C1 segment of cervical spinal cord (tissue), 14 donors: Measurements from ENCODE around the gene GRHPR.
"Not testable (repeated sequence)": the region's sequence is repeated elsewhere in the genome, so short reads cannot be mapped to it uniquely, and the experiment has no call there.

Experiments used
- DNase-seq, 14 donors: peaks; one replicate each; lab custom pipeline; 2025; lab: John Stamatoyannopoulos, UW

Gene GRHPR

DNA sequence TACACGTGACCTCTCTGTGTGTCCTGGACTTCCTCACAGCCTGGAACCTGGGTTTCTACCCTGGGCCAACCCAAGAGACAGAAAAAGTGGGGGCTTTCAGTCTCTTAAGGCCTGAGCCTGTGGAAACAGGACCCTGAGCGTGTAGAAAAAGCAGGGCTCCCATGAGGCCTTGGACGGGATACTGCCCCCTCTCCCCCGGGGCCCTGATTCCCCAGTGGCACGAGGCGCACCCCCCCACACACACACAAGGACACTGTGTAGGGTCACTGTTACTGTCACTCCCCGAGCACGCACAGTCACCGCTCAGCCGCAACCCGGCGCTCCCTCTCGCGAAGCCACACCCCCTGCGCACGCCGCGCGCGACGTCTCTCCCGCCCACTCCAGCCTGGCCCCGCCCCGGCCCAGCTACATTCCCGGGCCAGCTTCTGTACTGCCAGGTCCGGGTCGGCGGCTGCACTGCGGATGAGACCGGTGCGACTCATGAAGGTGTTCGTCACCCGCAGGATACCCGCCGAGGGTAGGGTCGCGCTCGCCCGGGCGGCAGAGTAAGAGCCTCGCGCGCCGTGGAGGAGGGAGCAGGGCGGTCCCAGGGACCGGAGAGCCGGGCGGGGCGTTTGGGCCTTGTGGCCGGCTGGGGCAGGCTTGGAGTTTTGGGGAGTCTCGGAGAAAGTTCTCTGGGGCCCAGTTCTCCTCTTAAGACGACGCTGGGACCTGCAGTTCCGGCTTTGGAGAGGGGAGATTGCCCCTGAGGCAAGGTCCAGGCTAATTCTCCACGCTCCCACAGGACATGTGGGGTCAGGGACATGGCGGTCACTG lies at the start of gene GRHPR:
Gene GRHPR (plus strand): TSS at position 408 of the 816 bp plus-strand sequence. CDS start 55 bp downstream, at position 463.
- DNase-seq: peak; percentile 42 to 93 (median 86)

DNA sequence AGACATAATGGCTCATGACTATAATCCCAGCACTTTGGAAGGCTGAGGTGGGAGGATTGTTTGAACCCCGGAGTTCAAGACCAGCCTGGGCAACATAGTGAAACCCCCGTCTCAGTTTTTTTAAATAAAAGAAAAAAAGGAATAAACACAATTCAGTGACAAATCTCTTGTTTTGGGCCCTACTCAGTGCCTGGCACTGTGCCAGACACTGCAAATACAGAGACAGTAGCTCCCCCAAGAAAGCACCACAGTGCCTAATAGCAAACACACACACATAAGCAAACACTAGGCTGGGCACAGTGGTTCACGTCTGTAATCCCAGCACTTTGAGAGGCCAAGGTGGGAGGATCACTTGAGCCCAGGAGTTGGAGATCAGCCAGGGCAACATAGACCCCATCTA lies 49.7 kb upstream of the GRHPR start:
- no peak for DNase-seq

DNA sequence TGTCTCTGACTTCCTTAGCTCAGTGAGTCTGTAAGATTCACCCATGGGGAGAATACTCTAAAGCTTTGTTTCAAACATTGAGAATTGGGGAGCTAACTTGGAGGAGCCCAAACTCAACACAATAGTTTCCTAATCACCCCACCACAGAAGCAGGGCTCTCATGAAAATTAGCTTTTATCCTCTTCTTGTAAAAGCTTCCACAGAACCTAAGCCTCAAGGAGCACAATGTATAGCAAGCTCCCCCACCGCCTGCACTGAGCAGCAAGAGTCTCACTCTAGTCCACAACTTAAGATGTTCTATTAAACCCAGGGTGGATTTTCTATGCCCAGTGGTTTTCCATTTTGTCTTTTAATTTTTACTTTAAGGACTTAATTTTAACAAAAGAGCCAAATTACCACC lies 48.9 kb upstream of the GRHPR start:
- no peak for DNase-seq

GRCh38 chr9:37374892-37375291 lies 47.6 kb upstream of the GRHPR start:
- DNase-seq: no peak

DNA sequence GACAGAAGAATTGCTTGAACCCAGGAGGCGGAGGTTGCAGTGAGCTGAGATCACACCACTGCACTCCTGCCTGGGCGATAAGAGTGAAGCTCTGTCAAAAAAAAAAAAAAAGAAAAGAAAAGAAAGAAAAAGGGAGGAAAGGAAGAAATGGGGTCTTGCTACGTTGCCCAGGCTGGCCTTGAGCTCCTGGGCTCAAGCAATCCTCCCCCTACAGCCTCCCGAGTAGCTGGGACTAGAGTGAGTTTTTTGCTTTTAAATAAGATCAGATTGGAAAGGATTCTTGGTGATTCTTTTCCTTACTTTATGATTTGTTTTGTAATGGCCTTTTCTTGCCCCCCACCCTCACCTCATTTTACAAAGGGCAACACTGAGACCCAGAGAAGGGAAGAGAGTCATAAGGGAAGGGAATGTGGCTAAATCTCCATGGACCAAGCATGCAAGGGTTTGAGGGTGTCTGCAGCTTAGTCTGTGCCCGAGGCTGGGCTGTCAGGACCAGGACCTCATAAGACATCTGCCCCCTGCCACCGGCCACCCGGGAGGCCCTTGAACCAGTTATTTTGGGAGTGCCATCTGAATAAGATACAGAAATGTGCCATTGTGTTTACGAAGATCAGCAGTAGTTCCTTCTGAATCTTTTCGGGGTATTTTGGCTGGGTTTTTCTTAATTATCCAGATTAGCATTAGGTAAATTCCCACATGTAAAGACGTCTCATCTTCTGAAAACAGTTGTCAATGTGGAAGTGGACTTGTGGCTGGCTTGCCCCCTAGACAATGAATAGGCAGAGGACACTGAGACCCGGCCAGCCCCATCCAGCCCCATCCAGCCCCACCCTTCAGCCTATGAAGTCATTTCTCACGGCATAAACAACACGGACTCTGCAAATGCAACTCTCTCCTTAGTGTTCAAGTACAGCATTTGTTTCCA lies 44.5 kb upstream of the GRHPR start:
- DNase-seq: no peak

- no peak for DNase-seq
Observed at GRCh38 chr9:37378613-37379004, 43.9 kb upstream of the GRHPR start.

DNA sequence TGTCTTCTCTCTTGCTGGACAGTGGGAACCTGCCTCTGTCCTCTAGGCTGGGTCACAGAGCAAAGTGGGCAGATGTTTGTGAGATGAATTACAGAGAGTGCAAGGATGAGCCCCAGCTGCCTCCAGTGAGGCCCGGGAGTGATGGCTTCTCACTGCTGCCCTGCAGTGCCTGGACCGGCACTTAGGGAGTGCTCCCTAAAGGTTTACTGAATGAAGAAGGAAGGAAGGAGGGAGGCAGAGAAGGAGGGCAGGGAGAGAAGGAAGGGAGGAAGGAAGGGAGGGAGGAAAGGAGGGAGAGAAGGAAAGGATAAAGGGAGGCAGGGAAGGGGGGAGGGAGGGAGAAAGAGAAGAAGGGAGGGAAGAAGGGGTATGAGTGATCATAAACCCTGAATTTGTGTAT lies 42.7 kb upstream of the GRHPR start:
- no peak for DNase-seq

- no peak for DNase-seq
Observed at GRCh38 chr9:37380570-37380969, 41.9 kb upstream of the GRHPR start.

GRCh38 chr9:37381094-37381741 lies 41.3 kb upstream of the GRHPR start:
- no peak for DNase-seq

- DNase-seq: no peak
Observed at GRCh38 chr9:37382161-37382981, 40.1 kb upstream of the GRHPR start.

- no peak for DNase-seq
Observed at GRCh38 chr9:37382982-37383357, 39.5 kb upstream of the GRHPR start.

- no peak for DNase-seq
Observed at GRCh38 chr9:37383393-37383792, 39.1 kb upstream of the GRHPR start.

DNA sequence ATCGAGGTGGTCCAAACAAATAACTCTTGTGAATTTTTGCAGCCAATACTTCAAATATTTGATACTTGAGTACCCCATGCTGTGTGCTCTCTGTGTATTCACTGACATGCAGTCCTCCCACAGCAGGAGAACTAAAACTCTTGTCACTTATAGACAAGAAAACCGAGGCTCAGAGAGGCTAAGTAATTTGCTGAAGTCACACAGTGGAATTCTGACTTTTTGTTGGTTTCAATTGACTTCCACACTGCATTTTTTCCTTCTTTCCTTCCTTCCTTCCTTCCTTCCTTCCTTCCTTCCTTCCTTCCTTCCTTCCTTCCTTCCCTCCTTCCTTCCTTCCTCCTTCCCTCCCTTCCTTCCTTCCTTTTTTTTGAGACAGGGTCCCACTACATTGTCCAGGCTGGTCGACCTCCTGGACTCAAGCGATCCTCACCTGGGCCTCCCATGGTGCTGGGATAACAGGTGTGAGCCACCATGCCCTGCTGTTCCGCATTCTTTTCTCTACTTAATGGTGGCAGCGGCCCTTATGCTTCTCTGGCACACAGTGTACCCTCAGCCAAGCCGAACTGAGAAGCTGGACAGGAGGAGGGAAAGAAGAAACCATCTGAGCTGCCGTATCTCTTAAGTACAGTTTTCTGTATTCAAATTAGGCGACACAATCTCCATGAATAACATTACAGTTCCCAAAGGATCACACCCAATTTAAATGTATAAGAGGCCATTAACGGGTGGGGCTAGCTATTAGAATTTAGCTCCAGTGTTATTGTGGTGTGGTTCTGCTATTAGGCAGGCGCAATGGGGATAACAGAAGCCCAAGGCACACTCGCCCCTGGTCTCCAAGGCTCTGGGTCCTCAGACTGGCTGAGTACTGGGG lies 38.4 kb upstream of the GRHPR start:
- DNase-seq: no peak

GRCh38 chr9:37385286-37385685 lies 37.2 kb upstream of the GRHPR start:
- DNase-seq: no peak

- no peak for DNase-seq
Observed at GRCh38 chr9:37386988-37387387, 35.5 kb upstream of the GRHPR start.

DNA sequence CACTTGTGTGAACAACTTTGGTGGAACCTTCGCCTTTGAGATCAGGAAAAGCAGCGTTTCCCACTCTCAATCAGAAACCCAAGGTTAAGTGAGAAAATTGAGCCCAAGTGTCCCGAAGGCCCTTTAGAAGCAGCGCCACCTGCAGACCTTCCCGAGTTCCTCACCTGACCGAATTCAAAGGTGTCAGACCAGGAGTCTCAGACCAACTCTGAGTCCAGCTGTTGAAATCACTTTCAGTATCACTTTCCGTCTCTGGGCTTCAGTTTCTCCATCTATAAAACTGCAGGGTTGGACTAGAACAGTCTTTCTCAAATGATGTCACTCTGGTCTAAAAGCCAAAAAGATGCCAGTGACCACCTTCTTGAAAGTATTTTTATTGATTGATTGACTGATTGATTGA lies 31.7 kb upstream of the GRHPR start:
- no peak for DNase-seq

GRCh38 chr9:37392272-37392671 lies 30.2 kb upstream of the GRHPR start:
- no peak for DNase-seq

DNA sequence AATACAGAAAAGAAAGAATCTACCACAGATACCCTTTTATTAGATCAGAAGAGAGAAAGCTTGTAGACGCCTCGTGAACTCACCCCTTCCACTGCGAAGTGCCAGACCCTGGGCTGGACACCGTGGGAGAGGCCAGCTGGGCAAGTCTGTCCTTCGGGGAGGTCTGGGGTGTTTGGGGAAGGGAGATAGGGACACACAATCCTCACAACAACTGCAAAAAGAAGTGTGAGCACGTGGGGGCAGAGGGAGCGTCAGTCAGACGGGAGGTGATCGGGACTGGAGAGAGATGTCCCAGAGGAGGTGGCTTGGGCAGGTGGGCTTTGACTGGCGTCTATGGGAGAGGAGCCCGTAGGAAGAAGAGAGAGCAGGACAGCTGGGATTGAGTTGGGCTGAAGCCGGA lies 27.3 kb upstream of the GRHPR start:
- DNase-seq: no peak

GRCh38 chr9:37395663-37396062 lies 26.8 kb upstream of the GRHPR start:
- no peak for DNase-seq

GRCh38 chr9:37397948-37398347 lies 24.5 kb upstream of the GRHPR start:
- DNase-seq: not testable (repeated sequence)
